CD4-positive, alpha-beta T cell (primary cell): ENCODE data around the gene GLOD4. TPM values are rescaled to one million over a fixed set of nuclear protein-coding genes. Genes with fewer than 3 reads are reported as not detected.
"Not testable (repeated sequence)": the region's sequence is repeated elsewhere in the genome, so short reads cannot be mapped to it uniquely, and the experiment has no call there.

ENCODE experiments used
- ATAC-seq: fragments of 200-7000 bp; cut with Tn5 transposase; one replicate; pipeline ENCODE4 v1.10.0; 2022; ENCODE audit warnings: mild to moderate bottlenecking; ENCODE audit not compliant: poor library complexity
- CTCF ChIA-PET: fragments of 350-600 bp; sonication (Branson Sonifier 250); formaldehyde crosslinking; loops from one replicate; lab custom pipeline; 2021; ENCODE audit warnings: antibody characterized with exemption, inconsistent platforms; lab: Charles Lee
- POLR2A ChIA-PET: fragments of 350-600 bp; sonication (Branson Sonifier 250); formaldehyde crosslinking; loops from one replicate; lab custom pipeline; 2021; ENCODE audit warnings: antibody characterized with exemption, inconsistent platforms; lab: Charles Lee
- DNase-seq, 14 experiments: peaks; one replicate each; pipeline ENCODE4 v3.0.0-alpha.2; 2013 to 2020; ENCODE audit warnings: mixed read lengths in 2 of 14
- H3K27ac ChIP-seq, 2 donors: one replicate each; pipeline versions ENCODE4 v1.5.1 to v1.7.0; 2013; ENCODE audit warnings: low read length in 2 of 2, low read depth in 1 of 2, mild to moderate bottlenecking in 1 of 2
- H3K27me3 ChIP-seq, 2 experiments: 1 replicate in 1 of 2; 2 replicates in 1 of 2; pipeline versions ENCODE4 v1.6.1 to v1.7.0; 2013; ENCODE audit warnings: low read length in 2 of 2, control low read depth in 1 of 2, mild to moderate bottlenecking in 1 of 2, moderate library complexity in 1 of 2; ENCODE audit not compliant: insufficient read depth in 2 of 2, control insufficient read depth in 1 of 2
- H3K36me3 ChIP-seq: one replicate; pipeline ENCODE4 v1.6.1; 2013; ENCODE audit warnings: low read length, control low read depth; ENCODE audit not compliant: insufficient read depth
- H3K4me1 ChIP-seq: one replicate; pipeline ENCODE4 v1.6.1; 2013; ENCODE audit warnings: low read length, control low read depth; ENCODE audit not compliant: insufficient read depth
- H3K4me3 ChIP-seq: one replicate; pipeline ENCODE4 v1.5.1; 2013; ENCODE audit warnings: mild to moderate bottlenecking, low read length, moderate library complexity
- H3K9me3 ChIP-seq, 2 experiments: 1 replicate in 1 of 2; 2 replicates in 1 of 2; pipeline versions ENCODE4 v1.6.1 to v1.7.0; 2013; ENCODE audit warnings: low read length in 2 of 2, mild to moderate bottlenecking in 2 of 2, control low read depth in 1 of 2, moderate library complexity in 1 of 2; ENCODE audit not compliant: control insufficient read depth in 1 of 2, insufficient read depth in 1 of 2
- H3K27ac Mint-ChIP-seq: one replicate; pipeline ENCODE4 v1.8.0; 2020; ENCODE audit warnings: mixed read lengths
- H3K27me3 Mint-ChIP-seq: one replicate; pipeline ENCODE4 v1.8.0; 2021; ENCODE audit warnings: mixed read lengths
- H3K36me3 Mint-ChIP-seq: one replicate; pipeline ENCODE4 v1.8.0; 2021; ENCODE audit warnings: low read depth, mixed read lengths
- H3K4me1 Mint-ChIP-seq: one replicate; pipeline ENCODE4 v1.8.0; 2021; ENCODE audit warnings: low read depth, mixed read lengths
- H3K4me3 Mint-ChIP-seq: one replicate; pipeline ENCODE4 v1.8.0; 2020; ENCODE audit warnings: mild to moderate bottlenecking, mixed read lengths
- H3K9me3 Mint-ChIP-seq: one replicate; pipeline ENCODE4 v1.8.0; 2020; ENCODE audit warnings: mixed read lengths
- intact Hi-C, 2 experiments: fragments of 100-400 bp; cut with DNase I in 1 of 2; cut with micrococcal nuclease in 1 of 2; formaldehyde crosslinking; loops; one replicate each; pipeline versions ENCODE4 v1.15.1 to v1.9.0; 2023 to 2025; cut with DNase I, micrococcal nuclease
- polyA plus RNA-seq, 2 donors: library from polyadenylated mRNA; unstranded; fragments of 120-200 nt; gene quantifications; one replicate each; pipeline ENCODE4 v1.2.1, GENCODE V29; 2013
- total RNA-seq, 174 experiments: library from RNA in 2 of 174; stranded (reverse) in 2 of 174; gene quantifications; one replicate each; pipeline ENCODE4 v1.2.3 and lab custom pipeline; 2021 to 2026
- TF ChIP-seq, protein P1 (sequence below): fragments of 200-600 bp; IDR thresholded peaks from one replicate; pipeline ENCODE4 v1.8.0; 2022; ENCODE audit warnings: antibody characterized with exemption, mild to moderate bottlenecking

Gene GLOD4, protein sequence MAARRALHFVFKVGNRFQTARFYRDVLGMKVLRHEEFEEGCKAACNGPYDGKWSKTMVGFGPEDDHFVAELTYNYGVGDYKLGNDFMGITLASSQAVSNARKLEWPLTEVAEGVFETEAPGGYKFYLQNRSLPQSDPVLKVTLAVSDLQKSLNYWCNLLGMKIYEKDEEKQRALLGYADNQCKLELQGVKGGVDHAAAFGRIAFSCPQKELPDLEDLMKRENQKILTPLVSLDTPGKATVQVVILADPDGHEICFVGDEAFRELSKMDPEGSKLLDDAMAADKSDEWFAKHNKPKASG
- total RNA-seq (10 to 100 TPM; 88.0 to 89.3 TPM), total RNA-seq (lab: John Stamatoyannopoulos, UW) (37.7 to 108 (median 73.6) reads per million in 172 experiments)
- polyA plus RNA-seq (2013, experiment 1 of 2), result 70.1 TPM
- polyA plus RNA-seq (2013, experiment 2 of 2), result 72.5 TPM

DNA sequence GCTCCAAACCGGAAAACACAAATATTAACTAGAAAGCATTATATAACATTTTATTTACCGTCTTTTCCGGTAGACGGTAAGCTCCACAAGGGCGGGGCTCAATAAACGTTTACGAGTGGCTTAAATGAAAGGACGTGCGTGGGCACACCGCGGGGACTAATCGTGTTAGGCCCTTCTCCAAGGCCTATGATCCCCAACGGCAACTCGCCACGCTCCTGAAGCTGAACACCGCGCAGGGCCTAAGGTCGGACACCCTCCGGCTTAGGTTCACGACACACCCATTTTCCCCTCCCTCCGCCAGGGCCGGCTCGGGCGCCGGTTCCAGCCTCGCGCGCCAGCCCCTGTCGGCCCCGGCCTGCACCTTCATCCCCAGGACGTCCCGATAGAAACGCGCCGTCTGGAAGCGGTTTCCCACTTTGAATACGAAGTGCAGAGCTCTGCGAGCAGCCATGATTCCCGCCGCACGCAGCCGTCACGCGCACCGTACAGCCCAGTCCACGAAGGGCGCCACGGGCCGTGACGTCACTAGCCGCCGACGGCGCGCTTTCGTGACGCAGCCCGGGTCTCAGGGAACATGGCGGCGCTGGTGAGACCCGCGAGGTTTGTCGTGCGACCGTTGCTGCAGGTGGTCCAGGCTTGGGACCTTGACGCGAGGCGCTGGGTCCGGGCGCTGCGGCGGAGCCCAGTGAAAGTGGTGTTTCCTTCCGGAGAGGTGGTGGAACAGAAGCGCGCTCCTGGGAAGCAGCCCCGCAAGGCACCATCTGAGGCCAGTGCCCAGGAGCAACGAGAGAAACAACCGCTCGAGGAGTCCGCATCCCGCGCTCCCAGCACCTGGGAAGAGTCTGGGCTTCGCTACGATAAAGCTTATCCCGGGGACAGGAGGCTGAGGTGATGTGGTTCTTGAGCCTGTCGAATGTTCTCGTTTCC lies at the start of gene GLOD4, which contains the start of gene MRM3:
Gene GLOD4 (minus strand): TSS at position 476 of the 927 bp plus-strand sequence. CDS start 25 bp downstream, at position 451.
Gene MRM3 (plus strand): TSS at position 549 of the 927 bp plus-strand sequence. CDS start 26 bp downstream, at position 575.
- Histone ChIP-seq H3K36me3 (peaks cover 19% of the 10 kb centered on the region), H3K9me3 (no peaks in the 10 kb centered on the region), H3K27ac (peak within 1 kb of the TSS; percentile 93 to 94), H3K4me3 (peak within 1 kb of the TSS; percentile 71), H3K27me3 (no peaks in the 10 kb centered on the region), H3K4me1 (peaks cover 27% of the 10 kb centered on the region)
- H3K27ac Mint-ChIP-seq, result peak within 1 kb of the TSS; percentile 99
- peaks cover 40% of the 10 kb centered on the region for H3K4me1 Mint-ChIP-seq
- H3K27me3 Mint-ChIP-seq, result no peaks in the 10 kb centered on the region
- H3K36me3 Mint-ChIP-seq, result peaks cover 56% of the 10 kb centered on the region
- DNase-seq, result peak; percentile 86 to 98 (median 94)
- peak; percentile 91 for ATAC-seq
- TF ChIP-seq, protein P1, sequence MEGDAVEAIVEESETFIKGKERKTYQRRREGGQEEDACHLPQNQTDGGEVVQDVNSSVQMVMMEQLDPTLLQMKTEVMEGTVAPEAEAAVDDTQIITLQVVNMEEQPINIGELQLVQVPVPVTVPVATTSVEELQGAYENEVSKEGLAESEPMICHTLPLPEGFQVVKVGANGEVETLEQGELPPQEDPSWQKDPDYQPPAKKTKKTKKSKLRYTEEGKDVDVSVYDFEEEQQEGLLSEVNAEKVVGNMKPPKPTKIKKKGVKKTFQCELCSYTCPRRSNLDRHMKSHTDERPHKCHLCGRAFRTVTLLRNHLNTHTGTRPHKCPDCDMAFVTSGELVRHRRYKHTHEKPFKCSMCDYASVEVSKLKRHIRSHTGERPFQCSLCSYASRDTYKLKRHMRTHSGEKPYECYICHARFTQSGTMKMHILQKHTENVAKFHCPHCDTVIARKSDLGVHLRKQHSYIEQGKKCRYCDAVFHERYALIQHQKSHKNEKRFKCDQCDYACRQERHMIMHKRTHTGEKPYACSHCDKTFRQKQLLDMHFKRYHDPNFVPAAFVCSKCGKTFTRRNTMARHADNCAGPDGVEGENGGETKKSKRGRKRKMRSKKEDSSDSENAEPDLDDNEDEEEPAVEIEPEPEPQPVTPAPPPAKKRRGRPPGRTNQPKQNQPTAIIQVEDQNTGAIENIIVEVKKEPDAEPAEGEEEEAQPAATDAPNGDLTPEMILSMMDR, result no peak
- ChIA-PET CTCF (interaction anchor here (2.1 to 2.8 kb wide), 4 partner anchors 13 to 214 kb away, joined by 9 to 17 read pairs (median 11); partner anchors contain the start of genes GEMIN4 and TIMM22), POLR2A (interaction anchor here (0.6 to 3.2 kb wide), 17 partner anchors 9 to 372 kb away, joined by 3 to 49 read pairs (median 4); partner anchors contain the start of genes GEMIN4, TIMM22 and VPS53)
- H3K4me3 Mint-ChIP-seq, result peak within 1 kb of the TSS; percentile 100
- intact Hi-C loops, result loop anchor here (1.0 to 2.0 kb wide), 4 partner anchors 30 to 214 kb away; partner anchors contain the start of genes GEMIN4 (in 2 of the 2), NXN (in 1 of the 2) and VPS53 (in 1 of the 2)
- no peaks in the 10 kb centered on the region for H3K9me3 Mint-ChIP-seq

DNA sequence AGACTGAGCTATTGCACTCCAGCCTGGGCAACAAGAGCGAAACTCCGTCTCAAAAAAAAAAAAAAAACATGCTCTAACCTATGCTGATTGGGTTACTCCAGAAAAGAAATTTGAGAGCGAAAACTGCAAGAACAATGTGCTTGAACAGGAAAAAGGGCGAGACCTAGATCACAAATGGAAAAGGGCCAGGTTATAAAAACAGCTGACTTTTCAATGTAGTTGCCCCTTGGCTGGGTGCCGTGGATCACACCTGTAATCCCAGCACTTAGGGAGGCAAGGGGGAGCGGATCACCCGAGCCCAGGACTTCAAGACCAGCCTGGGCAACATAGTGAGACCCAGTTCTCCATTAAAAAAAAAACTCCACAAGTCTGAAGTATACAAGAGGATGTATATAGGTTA lies 48.9 kb upstream of the GLOD4 start:
- no peaks in the 10 kb centered on the region for H3K4me1 Mint-ChIP-seq
- no peaks in the 10 kb centered on the region for H3K36me3 ChIP-seq
- no peaks in the 10 kb centered on the region for H3K9me3 Mint-ChIP-seq
- H3K27ac Mint-ChIP-seq, result no peak overlapping the region
- H3K4me3 ChIP-seq, result no peak overlapping the region
- H3K36me3 Mint-ChIP-seq, result no peaks in the 10 kb centered on the region
- H3K9me3 ChIP-seq, result peaks cover 0 to 11% of the 10 kb centered on the region in 2 experiments
- H3K27me3 ChIP-seq, result no peaks in the 10 kb centered on the region
- CTCF ChIA-PET, result no interaction called here
- POLR2A ChIA-PET, result no interaction called here
- ATAC-seq (no peak), DNase-seq (no peak)
- intact Hi-C loops, result no loop called here
- H3K4me3 Mint-ChIP-seq, result no peak overlapping the region
- H3K27me3 Mint-ChIP-seq, result peaks cover 3% of the 10 kb centered on the region
- no peak overlapping the region for H3K27ac ChIP-seq
- H3K4me1 ChIP-seq, result no peaks in the 10 kb centered on the region
- TF ChIP-seq, protein P1, result no peak

DNA sequence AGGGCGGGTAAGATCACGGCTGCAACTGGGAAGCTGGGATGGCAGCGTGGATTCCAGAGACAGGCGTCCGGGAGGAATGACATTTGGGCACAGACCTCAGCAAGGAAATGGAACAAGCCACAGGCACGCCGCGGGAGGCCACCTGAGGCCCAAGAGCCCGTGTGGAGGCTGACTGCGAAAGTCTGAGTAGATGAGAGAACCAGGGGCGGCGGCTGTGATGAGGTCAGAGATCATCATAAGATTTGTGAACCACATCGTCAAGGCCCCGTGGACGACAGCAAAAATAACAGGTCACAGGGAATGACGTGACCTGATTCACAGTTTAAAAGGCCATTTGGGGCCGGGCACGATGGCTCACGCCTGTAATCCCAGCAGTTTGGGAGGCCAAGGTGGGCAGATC lies 48.3 kb upstream of the GLOD4 start:
- H3K27me3 Mint-ChIP-seq, result peaks cover 3% of the 10 kb centered on the region
- Histone ChIP-seq H3K27ac (no peak overlapping the region), H3K4me3 (no peak overlapping the region), H3K9me3 (peaks cover 0 to 11% of the 10 kb centered on the region in 2 experiments), H3K4me1 (no peaks in the 10 kb centered on the region), H3K36me3 (no peaks in the 10 kb centered on the region), H3K27me3 (no peaks in the 10 kb centered on the region)
- no peaks in the 10 kb centered on the region for H3K9me3 Mint-ChIP-seq
- TF ChIP-seq, protein P1, result no peak
- POLR2A ChIA-PET, result no interaction called here
- CTCF ChIA-PET, result no interaction called here
- DNase-seq (no peak), ATAC-seq (no peak)
- H3K27ac Mint-ChIP-seq, result no peak overlapping the region
- no peaks in the 10 kb centered on the region for H3K4me1 Mint-ChIP-seq
- H3K4me3 Mint-ChIP-seq, result no peak overlapping the region
- intact Hi-C loops, result no loop called here
- no peaks in the 10 kb centered on the region for H3K36me3 Mint-ChIP-seq

DNA sequence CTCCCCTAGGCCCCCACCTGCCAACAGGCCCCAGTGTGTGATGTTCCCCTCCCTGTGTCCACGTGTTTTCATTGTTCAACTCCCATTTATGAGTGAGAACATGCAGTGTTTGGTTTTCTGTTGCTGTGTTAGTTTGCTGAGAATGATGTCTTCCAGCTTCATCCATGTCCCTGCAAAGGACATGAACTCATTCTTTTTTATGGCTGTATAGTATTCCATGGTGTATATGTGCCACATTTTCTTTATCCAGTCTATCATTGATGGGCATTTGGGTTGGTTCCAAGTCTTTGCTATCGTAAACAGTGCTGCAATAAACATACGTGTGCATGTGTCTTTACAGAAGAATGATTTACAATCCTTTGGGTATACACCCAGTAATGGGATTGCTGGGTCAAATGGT lies 47.5 kb upstream of the GLOD4 start:
- intact Hi-C loops, H3K4me3 ChIP-seq, POLR2A ChIA-PET, H3K27ac ChIP-seq, H3K27ac Mint-ChIP-seq, H3K4me1 ChIP-seq, H3K4me3 Mint-ChIP-seq, H3K4me1 Mint-ChIP-seq, H3K27me3 ChIP-seq, H3K36me3 ChIP-seq, H3K27me3 Mint-ChIP-seq, DNase-seq, ATAC-seq, H3K9me3 Mint-ChIP-seq, CTCF ChIA-PET, H3K36me3 Mint-ChIP-seq: not testable (repeated sequence)
- H3K9me3 ChIP-seq, result peaks cover 0 to 11% of the 10 kb centered on the region in 2 experiments
